ENCODE data around the gene ENDOV.

DNA sequence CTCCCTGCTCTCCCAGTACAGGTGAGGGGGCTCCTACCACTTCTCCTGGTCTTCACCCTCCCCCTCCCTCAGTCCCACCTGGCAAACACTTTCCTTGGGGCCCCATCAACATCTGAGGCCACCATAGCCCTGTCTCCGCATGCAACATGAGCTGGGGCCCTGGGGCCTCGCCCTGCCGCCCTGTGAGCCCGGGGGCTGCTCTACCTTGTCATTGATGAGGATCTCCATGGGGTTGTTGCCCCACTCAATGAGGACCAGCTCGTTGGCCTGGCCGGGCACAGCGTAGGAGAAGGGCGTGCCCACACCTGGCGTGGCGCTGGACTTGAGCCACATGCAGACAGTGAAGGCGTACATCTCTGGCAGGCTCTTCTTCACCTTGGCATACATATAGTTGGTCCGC, 58.0 kb downstream of the ENDOV start:
- TF ChIP-seq EZH2 (IDR thresholded peaks at IDR 0.05; ENCODE audit: borderline replicate concordance, low read depth, low read length, severe bottlenecking) (no peak), CTCF (IDR thresholded peaks at IDR 0.05; ENCODE audit: extremely low read depth in 1 of 2, insufficient read depth in 1 of 2, low read depth in 1 of 2, low read length in 2 of 2) (no peak), POLR2AphosphoS5 (IDR thresholded peaks at IDR 0.05; ENCODE audit: insufficient read depth, low read depth, low read length) (no peak), MAX (IDR thresholded peaks at IDR 0.05; ENCODE audit: insufficient read depth, insufficient read length) (no peak)

Measured in endothelial cell of umbilical vein (primary cell).